Hematopoietic multipotent progenitor cell treated with erythropoietin and hydrocortisone succinate and interleukin-3 and kit ligand, for 6 days (in vitro differentiated cells): Measurements from ENCODE around the gene SDK1.
"Not testable (repeated sequence)": the region's sequence is repeated elsewhere in the genome, so short reads cannot be mapped to it uniquely, and the experiment has no call there.

ENCODE experiments used
- DNase-seq: peaks from one replicate; pipeline ENCODE4 v3.0.0-alpha.2; 2015

SDK1 gene

DNA sequence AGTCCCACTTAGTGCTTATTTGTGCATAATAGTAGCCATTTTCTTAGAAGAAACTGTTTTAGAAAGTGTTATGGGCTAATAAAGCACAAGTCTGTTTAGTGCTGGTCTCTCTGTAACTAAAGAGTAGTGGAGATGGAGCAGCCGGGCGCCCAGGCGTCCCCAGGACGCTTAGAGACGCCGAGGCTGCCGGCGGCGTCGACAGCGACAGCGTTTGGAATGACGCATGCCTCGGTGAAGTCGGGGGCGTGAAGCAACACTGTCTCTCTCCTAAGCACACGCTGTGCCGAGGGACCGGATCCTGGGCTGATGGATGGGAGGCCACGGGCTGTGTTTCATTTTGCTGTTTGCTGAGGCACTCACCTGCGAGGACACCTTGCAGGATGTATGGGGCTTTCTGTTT is 792.4 kb downstream of the SDK1 start:
- no peak for DNase-seq

DNA sequence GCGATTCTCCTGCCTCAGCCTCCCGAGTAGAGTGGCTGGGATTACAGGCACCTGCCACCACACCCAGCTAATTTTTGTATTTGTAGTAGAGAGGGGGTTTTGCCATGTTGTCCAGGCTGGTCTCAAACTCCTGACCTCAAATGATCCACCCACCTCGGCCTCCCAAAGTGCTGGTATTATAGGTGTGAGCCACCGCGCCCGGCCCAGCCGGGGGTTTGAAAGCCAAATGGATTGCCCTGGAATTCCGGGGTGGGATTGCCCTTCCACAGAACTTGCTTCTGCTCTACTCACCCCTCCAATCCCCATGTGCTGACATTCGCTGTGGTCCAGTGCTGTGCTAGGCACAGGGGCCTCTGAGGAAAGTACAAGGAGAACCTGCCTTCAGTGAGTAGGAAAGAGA is 793.1 kb downstream of the SDK1 start:
- DNase-seq: not testable (repeated sequence)

DNA sequence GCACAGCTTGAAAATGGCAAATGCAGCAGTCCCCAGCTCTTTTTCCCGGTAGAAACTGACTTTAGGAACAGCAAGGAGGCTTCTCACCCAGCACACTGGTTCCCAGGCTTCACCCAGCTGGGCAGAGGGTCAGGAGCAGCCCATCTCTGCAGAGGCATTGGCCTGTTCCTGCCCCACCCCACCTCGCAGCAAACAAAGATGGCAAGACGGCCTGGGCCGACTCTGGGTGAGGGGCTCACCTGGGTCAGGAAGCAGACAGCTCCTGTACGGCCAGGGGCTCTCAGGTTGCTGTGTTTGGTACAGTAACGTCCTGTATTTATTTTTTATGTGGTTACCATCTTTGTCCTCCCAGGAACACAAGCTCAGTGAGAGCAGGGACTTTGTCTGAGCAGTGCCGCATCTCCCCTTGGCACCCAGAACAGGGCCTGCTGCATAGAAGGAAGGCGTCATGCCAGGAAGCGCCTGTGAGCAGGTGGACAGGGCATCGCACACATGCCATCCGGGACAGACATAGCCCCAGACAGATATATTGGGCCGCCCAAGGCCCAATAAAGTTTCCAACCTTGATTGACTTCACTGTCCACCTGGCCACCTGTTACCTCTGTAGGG is 796.1 kb downstream of the SDK1 start:
- no peak for DNase-seq

DNA sequence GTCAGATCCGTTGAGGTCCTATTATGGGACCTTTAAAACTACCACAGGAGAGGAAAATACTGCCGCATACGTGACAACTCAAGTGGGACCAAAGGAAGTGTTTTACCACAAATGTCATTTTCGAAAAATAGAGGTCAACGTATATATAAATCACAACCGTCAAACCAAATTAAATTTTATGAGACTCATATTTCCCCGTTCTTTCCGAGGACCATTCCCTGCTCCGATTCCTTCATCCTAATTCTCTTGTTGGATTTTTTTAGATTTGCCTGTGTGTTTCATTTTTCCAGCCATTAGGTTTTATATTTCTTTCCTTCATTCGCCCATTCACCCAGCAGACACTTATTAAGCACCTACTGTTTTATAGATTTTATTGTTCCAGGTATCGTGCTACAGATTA is 797.1 kb downstream of the SDK1 start:
- no peak for DNase-seq

DNA sequence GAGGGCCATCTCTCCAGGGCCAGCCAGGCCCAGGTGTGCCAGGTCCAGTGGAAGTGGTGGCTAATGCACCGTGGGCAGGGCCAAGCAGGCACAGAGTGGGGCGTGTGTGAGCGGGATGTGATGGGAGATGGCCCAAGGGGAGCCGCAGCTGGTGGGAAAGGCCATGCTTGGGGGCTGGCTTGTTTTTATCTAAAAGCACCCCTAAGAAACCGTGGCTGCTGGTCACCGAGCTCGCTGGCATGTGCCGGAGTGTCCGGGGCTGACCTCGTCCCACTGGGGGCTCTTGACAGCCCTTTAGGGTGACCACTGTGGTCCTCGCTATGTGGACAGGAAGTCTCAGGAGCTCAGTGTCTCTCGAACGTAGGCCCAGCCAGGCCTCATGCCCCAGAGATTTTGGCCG is 798.6 kb downstream of the SDK1 start:
- no peak for DNase-seq

DNA sequence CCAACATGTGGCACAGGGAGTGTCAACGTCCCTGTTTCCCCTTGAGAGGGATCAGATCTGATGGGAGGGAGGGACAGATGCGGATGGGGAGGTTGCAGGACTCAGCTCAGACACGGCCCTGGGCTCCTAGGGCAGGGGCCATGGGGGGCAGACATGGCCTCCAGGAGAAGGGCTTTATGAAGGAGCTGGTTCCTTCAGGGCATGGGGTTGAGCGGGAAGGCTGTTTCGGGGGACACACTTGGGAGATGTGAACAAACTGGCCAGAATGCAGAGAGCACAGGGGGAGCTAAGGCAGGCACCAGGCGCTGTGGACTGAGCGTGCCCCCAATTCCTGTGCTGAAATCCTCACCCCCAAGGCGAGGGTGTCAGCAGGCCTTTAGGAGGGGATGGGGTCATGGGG is 799.1 kb downstream of the SDK1 start:
- no peak for DNase-seq

DNA sequence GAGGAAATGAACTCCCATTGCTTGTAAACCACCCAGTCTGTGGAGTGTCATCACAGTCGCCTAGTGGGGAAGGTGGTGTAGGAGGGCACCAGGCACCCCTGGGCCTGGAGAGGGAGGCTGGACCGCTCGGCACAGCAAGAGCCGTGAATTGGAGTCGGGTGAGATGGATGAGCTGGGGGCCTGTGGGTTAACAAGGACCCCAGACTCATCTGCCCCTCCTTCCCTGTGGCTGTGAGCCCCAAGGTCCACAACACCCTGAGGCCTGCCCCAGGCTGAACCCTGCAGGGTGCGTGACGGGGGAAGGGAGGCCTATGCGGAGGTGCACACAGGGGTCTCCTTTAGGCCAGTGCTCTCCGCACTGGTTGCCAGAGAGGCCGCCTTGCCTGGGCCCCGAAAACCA is 799.6 kb downstream of the SDK1 start:
- DNase-seq: no peak

DNA sequence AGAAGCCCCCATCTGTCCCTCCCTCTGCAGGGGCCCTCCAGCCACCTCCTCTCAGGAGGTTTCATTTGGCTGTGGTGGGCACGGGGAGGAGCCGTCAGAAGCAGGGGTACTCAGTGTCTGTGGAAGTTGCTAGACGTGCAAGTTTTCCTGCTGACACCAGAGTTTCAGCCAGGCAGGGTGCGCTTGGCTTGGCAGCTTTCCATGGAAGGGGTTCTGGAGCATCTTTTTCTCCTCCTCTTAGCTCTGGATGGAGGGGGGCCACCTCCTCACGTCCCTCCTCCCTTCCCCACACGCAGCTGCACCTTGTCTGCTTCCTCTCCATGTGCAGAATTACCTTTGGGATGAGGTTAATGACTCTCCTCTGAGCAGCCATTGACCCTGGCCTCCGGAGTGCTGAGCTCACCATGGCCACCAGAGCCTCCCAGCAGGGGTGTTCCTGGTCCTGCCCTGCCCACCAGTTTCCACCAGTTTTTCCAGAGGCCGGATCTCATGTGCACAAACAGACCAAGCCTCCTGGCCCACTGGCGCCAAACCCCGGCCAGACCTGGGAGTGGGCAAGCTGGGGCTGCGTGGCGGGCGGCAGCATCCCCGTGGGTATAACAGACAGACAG is 801.3 kb downstream of the SDK1 start:
- no peak for DNase-seq

DNA sequence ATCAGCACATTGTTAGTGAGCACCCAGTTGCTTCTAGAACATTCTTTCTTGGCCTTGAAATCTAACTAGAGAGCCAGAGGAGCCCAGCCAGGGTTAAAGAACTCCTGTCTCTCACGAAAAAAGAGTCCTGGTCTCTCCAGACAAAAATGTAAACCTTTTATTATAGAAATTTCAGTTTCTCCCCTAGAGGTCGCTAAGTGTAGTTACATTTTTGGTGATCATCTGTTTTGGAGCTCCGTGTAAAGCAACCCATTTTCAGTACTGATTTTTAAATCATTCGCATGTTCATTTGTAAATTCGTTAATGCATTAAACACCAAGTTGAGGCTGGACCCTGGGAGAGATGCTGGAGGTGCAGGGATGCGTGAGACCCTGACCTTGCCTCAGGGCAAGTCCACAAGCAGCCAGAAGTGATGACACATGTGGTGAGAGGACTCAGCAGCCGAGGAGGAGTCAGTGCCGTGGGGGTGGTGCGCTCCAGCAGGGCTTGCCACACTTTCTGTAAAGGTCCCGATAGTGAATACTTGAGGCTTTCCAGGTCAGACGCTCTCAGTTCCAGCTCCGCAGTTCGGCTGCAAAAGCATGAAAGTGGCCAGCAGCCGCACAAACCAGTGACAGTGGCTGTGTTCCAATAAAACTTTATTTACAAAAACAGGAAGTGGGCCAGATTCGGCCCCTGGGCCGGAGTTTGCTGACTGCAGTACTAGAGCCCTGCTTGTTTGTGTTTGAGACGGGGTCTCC is 802.5 kb downstream of the SDK1 start:
- DNase-seq: peak; percentile 34

DNA sequence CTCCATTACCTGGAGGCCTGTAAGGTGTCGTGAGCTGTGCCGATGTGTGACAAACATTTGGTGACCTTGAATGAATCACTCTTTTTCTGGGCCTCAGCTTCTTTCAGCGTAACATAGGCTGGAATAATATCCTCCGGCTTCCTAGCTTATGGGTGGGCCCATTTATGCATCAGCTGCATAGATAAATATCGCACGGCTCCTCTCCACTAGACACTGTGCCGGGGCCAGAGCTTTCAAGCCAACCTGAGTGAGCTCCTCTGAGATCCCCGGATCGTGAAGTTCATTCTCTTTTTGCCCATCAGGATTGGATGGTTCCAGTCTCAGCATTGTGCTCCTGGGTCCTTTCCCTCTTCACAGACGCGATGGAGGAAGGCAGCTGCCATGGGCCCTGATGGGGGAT is 806.8 kb downstream of the SDK1 start:
- no peak for DNase-seq

DNA sequence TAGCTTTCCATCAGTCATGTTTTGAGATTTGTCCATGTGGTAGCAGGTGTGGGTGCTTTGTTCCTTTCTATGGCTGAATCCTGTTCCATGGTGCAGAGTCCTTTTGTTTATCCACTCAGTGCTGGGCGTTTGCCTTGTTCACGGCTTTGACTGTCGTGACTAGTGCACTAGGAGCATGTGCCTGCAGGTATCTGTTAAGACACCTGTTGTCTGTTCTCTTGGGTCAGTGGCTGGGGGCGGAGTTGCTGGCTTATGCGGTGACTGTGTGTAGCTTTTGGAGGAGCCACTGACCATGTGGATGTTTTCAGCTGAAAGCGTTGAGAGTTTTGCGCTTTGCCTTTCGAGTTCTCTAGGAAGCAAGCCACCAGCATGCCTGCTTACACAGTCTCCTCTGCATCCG is 807.9 kb downstream of the SDK1 start:
- DNase-seq: no peak

DNA sequence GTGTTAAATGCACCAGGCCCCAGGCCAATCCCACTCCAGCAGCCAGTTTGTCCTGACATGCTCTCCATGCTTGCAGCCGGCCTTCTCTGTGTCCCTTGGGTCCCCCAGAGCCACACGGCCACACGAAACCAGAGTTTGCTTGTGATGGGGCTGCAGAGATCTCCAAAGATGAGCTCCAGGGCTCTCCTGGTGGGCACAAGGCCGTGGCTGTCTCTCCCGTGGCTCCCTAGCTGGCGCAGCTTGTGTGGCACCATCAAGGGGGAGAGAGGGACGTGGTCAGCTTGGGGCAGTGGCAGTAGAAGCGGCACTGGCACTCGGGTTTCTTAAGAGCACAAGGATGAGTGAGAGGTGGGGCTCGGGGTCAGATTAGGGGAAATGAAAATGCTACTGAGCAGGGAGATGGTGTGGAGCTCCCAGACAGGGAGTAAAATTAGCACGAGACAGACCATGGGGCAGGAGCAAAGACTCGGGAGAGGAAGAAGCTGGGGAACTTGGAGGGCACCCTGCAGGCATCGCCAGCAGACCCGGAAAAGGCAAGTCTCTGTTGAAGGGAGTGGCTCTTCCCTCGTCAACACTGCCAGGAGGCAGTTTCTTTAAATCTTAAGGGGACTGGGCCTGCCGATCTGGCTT is 808.5 kb downstream of the SDK1 start:
- no peak for DNase-seq

DNA sequence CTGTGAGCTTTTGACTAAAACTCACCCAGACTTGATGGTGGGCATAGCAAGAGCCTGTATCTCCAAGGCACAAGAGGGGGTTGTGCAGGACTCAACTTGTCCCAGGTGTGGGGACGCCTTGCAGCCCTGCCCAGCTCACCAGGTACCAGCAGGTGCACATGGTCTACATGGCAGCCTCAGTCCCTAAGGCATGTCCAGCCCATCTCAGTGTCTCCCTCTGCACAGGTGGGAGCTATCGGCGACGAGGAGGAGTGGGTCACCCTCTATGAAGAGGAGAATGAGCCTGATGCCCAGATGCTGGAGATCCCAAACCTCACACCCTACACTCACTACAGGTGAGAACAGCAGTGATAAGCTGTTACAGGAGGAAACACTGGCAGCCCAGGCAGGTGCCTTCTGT is 809.4 kb downstream of the SDK1 start:
- no peak for DNase-seq

DNA sequence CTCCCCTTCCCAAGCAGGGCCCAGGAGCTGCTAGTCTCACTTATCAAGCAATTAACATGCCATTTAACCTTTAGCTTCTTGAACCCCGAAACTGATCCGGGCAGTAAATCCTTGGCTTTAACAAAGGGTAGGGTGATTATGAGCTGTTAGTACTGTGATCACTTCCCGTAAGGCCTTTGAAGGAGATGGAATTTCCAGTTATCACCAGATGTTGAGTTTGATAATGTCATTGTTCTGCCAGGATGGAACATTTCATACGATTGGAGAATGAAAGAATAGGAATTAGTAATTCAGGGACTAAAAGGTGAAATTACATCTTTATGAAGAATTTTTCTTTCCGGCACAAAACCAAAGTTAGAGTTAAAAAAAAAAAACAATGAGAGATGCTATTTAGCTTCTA is 810.1 kb downstream of the SDK1 start:
- DNase-seq: no peak

DNA sequence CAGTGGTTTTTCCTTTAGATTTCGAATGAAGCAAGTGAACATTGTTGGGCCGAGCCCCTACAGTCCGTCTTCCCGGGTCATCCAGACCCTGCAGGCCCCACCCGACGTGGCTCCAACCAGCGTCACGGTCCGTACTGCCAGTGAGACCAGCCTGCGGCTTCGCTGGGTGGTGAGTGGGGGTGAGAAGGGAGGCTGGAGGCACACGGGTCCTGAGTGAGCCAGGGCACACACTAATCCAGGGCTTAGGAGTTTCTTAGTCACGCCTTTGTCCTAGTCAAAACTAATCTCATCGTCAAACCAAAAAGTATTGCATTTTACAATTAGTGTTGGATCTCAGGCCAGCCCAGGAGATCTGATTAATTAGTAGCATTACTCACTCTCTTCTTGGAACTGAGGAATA is 812.2 kb downstream of the SDK1 start:
- DNase-seq: no peak

DNA sequence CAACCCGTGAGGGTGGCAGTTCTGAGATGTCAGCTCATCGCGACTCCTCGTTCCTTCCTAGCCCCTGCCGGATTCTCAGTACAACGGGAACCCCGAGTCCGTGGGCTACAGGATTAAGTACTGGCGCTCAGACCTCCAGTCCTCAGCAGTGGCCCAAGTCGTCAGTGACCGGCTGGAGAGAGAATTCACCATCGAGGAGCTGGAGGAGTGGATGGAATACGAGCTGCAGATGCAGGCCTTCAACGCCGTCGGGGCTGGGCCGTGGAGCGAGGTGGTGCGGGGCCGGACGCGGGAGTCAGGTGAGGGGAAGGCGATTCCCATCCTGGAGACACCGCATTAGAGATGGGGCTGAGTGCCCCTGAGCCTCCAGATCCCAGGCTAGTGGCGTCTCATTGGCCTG is 812.9 kb downstream of the SDK1 start:
- DNase-seq: no peak

DNA sequence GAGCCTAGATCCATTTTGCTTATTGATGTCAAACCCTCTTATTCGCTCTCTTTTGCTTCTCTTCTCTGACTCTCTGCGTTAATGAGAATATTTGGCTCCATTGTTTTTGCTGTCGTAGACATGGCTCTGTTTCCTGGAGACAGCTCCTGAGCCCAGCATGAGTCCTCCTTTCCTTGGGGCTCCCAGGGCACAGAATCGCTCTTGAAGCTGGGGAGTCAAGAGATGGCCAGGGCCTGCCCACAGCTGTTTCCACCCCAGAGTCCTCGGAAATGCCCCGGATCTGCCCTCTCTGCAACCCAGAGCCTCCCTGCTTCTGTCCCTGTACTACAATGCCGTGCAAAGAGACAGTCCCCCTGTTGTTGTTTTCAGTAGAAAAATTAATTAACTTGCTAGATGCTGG is 814.4 kb downstream of the SDK1 start:
- DNase-seq: no peak

DNA sequence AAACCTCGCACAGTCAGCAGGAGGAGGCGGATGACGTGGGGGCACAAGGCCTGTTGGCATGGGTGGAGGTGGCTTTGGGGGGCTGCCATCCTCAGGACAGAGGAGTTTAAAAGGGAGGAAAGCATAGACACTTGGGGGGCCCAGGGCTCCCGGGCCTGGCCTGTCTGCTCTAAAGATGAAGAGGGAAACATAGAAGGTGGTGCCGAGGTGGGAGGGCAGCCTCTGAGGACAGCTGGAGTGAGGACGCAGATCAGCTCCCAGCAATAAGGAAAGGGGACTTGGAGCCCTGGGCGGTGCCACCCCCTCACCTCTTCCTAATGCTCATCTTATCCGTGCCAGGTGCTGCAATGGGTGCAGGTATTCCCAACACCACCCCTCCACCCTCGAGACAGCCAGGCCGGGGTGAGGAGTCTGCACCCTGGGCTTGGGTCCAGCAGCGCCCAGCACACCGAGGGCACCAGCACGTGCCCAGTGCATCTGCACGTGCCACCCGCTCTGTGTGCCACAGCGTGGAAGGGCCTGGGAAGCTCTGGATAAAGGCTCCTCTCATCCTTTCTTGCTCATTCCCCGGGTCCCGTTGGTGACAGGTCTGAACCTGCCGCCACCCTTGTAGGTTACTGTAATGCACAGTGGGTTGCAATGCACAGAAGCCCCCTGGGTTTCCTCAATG is 815.0 kb downstream of the SDK1 start:
- DNase-seq: no peak

DNA sequence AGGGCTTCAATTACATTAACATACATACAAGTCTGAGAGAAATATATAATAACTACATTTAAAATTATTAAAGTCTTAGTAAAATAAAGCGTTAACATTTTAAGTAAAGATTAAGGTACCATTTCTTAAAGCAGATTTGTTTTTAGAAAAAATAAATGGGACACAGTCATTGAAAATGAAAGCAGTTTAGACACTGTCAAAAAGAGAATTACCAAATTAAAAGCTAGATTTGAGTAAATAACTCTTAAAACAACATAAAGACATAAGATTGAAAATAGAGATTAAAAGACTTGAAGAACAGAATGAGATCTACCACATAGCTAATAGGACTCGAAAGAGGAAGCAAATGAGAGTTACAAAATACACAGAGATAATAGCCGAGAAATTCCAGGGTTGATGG is 818.8 kb downstream of the SDK1 start:
- DNase-seq: no peak

DNA sequence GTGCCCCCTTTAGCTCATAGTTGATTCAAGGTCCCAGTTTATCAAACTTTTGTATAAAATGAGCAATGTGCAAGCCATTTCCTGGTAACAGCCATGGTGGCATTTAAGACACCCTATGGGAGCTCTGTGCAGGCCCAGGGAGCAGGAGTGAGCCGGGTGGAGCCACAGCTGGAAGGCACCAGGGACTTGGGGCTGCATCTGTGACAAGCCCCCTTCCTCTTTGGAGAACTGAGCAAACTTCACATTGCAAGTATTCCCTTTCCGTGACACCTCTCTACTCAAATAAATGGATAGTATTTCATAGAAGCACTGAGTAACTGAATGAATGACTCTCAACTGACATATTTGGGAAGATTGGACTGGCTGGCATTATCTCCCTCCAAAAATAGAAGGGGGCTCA is 822.3 kb downstream of the SDK1 start:
- DNase-seq: no peak

DNA sequence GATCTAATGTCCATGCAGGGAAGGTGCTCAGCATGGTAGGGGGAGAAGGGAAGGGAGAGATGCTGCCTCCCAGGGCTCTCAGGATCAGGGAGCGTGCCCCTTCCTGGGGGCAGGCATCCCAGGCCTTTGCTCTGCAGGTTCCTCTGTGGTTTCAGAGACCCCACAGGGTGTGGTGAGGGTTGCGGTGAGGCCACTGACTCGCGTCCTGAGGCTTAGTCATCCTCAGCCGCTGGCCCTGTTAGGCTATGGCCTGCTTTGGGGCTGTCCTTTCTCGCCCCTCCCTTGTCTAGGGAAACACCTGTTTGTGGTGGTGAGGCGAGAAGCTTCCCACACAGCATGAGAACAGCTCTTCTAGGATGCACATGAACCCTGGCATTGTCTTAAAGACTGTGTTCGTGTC is 822.8 kb downstream of the SDK1 start:
- peak; percentile 46 for DNase-seq

DNA sequence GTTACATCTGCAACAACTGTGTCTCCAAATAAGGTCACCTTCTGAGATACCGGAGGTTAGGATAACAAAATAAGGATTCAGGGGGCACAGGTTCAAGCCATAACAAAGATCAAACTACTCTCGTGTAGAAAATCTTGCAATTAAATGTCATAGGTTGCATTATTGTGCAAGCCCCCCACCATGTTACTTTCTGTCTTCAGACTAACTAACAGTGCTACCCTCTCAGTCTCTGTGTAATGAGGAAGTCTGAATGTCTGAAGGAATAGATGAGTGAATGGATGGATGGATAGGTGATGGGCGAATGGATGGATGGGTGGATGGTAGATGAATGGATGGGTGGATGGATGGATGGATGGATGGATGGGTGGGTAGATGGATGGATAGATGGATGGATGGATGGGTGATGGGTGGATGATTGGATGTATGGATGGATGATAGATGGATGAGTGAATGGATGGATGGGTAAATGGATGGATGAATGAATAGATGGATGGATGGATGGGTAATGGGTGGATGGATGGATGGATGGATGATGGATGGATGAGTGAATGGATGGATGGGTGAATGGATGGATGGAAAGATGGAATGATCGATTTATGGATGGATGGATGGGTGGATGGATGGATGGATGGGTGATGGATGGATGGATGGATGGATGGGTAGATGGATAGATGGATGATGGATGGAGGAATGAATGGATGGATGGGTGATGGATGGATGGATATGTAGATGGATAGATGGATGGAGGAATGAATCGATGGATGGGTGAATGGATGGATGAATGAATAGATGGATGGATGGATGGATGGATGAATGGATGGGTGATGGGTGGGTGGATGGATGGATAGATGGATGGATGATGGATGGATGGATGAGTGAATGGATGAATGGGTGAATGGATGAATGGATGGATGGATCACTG is 823.8 kb downstream of the SDK1 start:
- no peak for DNase-seq
